ENCODE measurements around the gene FXYD2. TPM values are rescaled to one million over a fixed set of nuclear protein-coding genes. Genes with fewer than 3 reads are reported as not detected.

FXYD2 gene
- total RNA-seq, 1 experiment from 2014 or later, result 0.39 TPM

DNA sequence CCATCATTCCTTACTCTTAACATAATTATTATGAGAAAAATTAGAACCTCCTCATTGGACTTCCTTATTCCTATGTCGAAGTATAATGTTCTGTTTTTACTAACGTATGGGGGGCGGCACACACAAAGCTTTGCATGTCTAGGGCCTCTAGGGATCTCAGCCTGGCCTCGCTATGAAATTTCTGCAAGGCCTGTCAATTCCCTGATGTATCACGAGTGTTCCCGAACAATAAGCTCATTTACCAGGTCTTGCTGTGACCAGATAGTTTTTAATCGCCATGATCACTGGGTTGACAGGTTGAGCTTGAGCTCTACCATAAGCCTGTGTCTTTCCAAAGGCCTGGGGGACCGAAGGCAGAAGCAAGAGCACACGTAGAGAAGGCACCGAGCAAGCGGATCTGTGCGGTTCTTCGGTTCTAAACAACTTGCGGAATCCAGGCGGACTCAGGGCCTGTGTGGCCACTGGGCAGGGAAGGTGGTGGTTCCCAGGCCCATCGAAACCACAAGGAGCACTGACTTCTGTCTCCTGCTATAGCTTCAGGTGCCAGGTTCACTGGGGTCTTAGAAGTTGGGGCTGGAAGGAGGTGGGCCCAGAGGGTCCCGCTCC lies 10.4 kb upstream of the FXYD2 start:
- CTCF ChIA-PET, result interaction anchor here (0.5 to 1.1 kb wide), 4 partner anchors 112 to 219 kb away, joined by 3 to 9 read pairs (median 3); no protein-coding TSS in a partner anchor
- ATAC-seq, result no peak

DNA sequence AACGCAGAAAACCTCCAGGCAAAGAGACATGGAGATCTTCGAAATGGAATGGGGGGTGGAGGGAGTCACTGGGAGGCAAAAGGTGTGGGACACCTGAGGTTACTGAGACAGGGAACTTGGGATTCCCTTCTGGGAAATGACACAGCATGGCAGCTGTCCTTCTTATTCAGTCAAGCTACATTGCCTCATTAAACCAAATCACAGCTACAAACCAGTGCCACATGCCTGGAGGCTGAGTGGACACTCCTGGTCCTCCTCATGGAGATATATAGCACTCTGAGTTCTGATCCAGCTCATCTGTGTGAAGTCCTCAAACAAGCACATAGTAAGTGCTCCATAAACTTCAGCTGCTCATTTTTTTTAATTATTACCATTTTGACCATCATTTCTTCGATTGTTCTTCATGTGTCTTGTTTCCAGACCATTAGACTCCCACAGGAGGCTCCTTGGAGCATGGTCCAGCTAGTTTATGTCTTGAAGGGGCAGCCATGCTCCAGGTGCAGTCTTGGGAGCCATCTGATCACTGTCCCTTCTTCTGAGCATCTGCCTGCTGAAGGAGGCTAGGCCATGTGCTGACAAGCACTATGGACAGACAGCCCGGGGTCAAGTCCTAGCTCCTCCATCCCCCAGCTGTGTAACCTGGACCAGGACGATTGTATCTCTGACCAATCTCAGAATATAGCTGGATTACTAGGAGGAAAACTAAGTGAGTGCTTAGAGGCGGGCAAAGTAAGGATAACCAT lies 9.7 kb upstream of the FXYD2 start:
- TF ChIP-seq, protein P1, sequence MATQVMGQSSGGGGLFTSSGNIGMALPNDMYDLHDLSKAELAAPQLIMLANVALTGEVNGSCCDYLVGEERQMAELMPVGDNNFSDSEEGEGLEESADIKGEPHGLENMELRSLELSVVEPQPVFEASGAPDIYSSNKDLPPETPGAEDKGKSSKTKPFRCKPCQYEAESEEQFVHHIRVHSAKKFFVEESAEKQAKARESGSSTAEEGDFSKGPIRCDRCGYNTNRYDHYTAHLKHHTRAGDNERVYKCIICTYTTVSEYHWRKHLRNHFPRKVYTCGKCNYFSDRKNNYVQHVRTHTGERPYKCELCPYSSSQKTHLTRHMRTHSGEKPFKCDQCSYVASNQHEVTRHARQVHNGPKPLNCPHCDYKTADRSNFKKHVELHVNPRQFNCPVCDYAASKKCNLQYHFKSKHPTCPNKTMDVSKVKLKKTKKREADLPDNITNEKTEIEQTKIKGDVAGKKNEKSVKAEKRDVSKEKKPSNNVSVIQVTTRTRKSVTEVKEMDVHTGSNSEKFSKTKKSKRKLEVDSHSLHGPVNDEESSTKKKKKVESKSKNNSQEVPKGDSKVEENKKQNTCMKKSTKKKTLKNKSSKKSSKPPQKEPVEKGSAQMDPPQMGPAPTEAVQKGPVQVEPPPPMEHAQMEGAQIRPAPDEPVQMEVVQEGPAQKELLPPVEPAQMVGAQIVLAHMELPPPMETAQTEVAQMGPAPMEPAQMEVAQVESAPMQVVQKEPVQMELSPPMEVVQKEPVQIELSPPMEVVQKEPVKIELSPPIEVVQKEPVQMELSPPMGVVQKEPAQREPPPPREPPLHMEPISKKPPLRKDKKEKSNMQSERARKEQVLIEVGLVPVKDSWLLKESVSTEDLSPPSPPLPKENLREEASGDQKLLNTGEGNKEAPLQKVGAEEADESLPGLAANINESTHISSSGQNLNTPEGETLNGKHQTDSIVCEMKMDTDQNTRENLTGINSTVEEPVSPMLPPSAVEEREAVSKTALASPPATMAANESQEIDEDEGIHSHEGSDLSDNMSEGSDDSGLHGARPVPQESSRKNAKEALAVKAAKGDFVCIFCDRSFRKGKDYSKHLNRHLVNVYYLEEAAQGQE (IDR thresholded peaks at IDR 0.05; ENCODE audit: insufficient read depth in 1 of 2, low read depth in 2 of 2, low read length in 1 of 2), result no peak
- no peak for TF ChIP-seq SIN3A (IDR thresholded peaks at IDR 0.05; ENCODE audit: borderline replicate concordance, insufficient read depth, low read depth, low read length)
- Histone ChIP-seq H3K9me3 (ENCODE audit: control insufficient read depth, insufficient read depth, low read depth, low read length) (no peaks in the 10 kb centered on the region), H3K4me3 (ENCODE audit: low read depth in 2 of 2, low read length in 2 of 2) (no peak overlapping the region), H3K27ac (ENCODE audit: low read length) (no peak overlapping the region), H3K36me3 (ENCODE audit: control insufficient read depth, insufficient read depth, low read length) (no peaks in the 10 kb centered on the region), H3K27me3 (ENCODE audit: control insufficient read depth, insufficient read depth, low read length) (peaks cover 13% of the 10 kb centered on the region), H3K4me1 (ENCODE audit: control insufficient read depth, insufficient read depth, low read length) (no peaks in the 10 kb centered on the region)
- DNase-seq (ENCODE audit: low read depth, low spot score) (no peak), ATAC-seq (no peak)
- CTCF ChIA-PET, result interaction anchor here (0.7 to 1.1 kb wide), 2 partner anchors 113 to 219 kb away, joined by 3 read pairs; no protein-coding TSS in a partner anchor
- no TSS peak for BruUV-seq (replicated peaks)
- POLR2A ChIA-PET, result no interaction called here
- intact Hi-C loops (cut with micrococcal nuclease; ENCODE audit: unreplicated experiment), result no loop called here
- in situ Hi-C loops (cut with HindIII; ENCODE audit: low pct_unique_long_range_greater_than_20kb, low sequenced_read_pairs), result no loop called here

More for the DNA sequence above, 10.4 kb upstream of the FXYD2 start:
- intact Hi-C loops (cut with micrococcal nuclease; ENCODE audit: unreplicated experiment) (no loop called here), in situ Hi-C loops (cut with HindIII; ENCODE audit: low pct_unique_long_range_greater_than_20kb, low sequenced_read_pairs) (no loop called here)
- no TSS peak for BruUV-seq (replicated peaks)
- Histone ChIP-seq H3K9me3 (ENCODE audit: control insufficient read depth, insufficient read depth, low read depth, low read length) (no peaks in the 10 kb centered on the region), H3K4me1 (ENCODE audit: control insufficient read depth, insufficient read depth, low read length) (no peaks in the 10 kb centered on the region), H3K27ac (ENCODE audit: low read length) (no peak overlapping the region), H3K36me3 (ENCODE audit: control insufficient read depth, insufficient read depth, low read length) (no peaks in the 10 kb centered on the region), H3K27me3 (ENCODE audit: control insufficient read depth, insufficient read depth, low read length) (peaks cover 13% of the 10 kb centered on the region), H3K4me3 (ENCODE audit: low read depth in 2 of 2, low read length in 2 of 2) (no peak overlapping the region)
- no peak for TF ChIP-seq TCF7L2 (IDR thresholded peaks at IDR 0.05; ENCODE audit: low read depth, low read length)
- TF ChIP-seq, protein P2, sequence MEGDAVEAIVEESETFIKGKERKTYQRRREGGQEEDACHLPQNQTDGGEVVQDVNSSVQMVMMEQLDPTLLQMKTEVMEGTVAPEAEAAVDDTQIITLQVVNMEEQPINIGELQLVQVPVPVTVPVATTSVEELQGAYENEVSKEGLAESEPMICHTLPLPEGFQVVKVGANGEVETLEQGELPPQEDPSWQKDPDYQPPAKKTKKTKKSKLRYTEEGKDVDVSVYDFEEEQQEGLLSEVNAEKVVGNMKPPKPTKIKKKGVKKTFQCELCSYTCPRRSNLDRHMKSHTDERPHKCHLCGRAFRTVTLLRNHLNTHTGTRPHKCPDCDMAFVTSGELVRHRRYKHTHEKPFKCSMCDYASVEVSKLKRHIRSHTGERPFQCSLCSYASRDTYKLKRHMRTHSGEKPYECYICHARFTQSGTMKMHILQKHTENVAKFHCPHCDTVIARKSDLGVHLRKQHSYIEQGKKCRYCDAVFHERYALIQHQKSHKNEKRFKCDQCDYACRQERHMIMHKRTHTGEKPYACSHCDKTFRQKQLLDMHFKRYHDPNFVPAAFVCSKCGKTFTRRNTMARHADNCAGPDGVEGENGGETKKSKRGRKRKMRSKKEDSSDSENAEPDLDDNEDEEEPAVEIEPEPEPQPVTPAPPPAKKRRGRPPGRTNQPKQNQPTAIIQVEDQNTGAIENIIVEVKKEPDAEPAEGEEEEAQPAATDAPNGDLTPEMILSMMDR (IDR thresholded peaks at IDR 0.05), result no peak
- TF ChIP-seq, protein P1 (IDR thresholded peaks at IDR 0.05; ENCODE audit: insufficient read depth in 1 of 2, low read depth in 2 of 2, low read length in 1 of 2), result no peak
- TF ChIP-seq SIN3A (IDR thresholded peaks at IDR 0.05; ENCODE audit: borderline replicate concordance, insufficient read depth, low read depth, low read length), result no peak
- no peak for TF ChIP-seq POLR2AphosphoS5 (IDR thresholded peaks at IDR 0.05; ENCODE audit: low read depth, low read length)
- no peak for DNase-seq (ENCODE audit: low read depth, low spot score)
- POLR2A ChIA-PET, result no interaction called here
